Stimulated activated CD4-positive, alpha-beta T cell treated with anti-CD3 and anti-CD28 coated beads, Interleukin-1b, Interleukin-23, amount 100 ng/mL, for 24 hours (primary cell): Measurements from ENCODE around the gene AFF3.
"Not testable (repeated sequence)": the region's sequence is repeated elsewhere in the genome, so short reads cannot be mapped to it uniquely, and the experiment has no call there.

Experiments used
- DNase-seq, 4 experiments: peaks; one replicate each; pipeline ENCODE4 v3.0.0-alpha.2; 2020; ENCODE audit warnings: low read depth in 4 of 4, low spot score in 1 of 4

The AFF3 gene

DNA sequence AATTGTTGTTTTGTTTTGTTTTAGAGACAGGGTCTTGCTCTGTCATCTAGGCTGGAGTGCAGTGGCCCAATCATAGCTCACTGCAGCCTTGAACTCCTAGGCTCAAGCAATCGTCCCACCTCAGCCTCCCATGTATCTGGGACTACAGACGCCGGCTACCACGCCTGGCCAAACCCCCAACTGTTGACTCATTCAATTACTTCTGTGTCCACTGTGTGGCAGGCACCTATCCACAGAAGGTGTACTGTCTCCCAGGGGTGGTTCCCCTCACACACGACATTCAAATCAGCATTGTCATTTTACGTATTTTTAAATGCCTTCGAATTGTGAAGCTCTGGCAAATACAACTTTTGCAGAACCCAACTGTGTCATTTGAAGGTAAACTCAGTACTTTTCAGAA is 464.6 kb downstream of the AFF3 start:
- DNase-seq = no peak

DNA sequence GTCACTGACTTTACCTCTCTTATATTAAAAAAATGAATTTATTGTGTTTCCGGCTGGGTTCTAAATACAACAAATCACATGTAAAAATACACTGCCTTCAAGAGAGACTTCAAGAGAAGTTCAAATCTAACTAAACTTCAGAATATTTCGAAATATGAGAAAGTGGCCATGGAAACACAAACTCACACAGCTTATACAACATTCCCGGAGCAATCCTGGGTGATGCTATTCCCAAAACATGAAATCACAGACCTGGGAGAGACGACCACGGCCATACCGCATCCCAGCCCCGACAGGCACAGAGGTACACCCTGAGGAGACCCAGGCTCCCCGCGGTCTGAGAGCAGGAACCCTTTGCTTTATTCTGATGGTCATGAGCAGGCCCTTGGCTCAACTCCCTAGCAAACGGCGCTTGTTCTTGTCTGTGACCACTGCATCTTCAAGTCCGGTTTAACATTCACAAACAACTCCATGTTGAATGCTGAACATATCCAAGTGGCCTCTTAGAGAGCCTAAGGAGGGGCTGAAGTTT is 467.2 kb downstream of the AFF3 start:
- no peak for DNase-seq

DNA sequence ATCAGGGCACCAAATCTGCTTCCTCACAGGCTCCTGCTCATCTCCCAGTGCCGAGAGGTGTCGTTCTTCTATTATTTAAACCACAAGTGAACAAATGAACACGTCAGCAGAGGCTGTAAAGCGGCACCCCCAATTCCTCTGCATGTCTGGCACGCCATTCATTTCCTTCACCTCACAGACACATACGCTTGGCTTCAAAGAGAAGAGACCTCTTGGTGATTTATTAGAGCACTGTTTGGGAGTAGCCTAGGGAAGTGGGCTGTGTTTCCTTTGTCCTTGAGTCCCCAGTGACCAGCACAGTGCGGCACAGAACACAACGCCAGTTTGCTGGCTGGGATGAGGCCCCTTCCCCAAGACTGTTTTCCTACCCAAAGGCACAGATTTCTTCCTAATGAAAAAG is 468.3 kb downstream of the AFF3 start:
- DNase-seq = no peak

DNA sequence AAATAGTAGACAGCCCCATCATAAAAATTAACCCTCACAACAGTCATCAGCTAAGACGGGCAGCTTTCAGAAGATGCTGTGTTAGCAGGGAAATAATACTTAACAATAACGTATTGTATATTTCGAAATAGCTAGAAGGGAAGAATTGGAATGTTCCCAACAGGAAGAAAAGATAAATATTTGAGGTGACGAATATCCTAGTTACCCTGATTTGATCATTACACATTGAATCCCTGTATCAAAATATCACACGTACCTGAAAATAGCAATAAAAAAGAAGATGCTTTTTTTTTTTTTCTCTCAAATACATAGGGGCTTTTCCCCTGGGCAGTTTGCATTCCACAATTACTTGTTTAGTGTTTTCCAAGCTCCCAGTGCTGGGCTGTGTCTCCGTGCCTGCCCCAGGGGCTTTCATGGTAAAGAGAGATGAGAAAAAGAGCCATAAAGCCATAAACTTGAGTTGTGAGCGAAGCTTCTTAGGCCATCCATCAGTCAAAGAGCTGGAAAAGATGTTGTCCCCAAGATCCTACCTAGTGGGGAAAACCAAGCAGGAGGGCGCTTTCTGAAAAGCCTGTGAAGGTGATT is 469.5 kb downstream of the AFF3 start:
- DNase-seq = no peak

DNA sequence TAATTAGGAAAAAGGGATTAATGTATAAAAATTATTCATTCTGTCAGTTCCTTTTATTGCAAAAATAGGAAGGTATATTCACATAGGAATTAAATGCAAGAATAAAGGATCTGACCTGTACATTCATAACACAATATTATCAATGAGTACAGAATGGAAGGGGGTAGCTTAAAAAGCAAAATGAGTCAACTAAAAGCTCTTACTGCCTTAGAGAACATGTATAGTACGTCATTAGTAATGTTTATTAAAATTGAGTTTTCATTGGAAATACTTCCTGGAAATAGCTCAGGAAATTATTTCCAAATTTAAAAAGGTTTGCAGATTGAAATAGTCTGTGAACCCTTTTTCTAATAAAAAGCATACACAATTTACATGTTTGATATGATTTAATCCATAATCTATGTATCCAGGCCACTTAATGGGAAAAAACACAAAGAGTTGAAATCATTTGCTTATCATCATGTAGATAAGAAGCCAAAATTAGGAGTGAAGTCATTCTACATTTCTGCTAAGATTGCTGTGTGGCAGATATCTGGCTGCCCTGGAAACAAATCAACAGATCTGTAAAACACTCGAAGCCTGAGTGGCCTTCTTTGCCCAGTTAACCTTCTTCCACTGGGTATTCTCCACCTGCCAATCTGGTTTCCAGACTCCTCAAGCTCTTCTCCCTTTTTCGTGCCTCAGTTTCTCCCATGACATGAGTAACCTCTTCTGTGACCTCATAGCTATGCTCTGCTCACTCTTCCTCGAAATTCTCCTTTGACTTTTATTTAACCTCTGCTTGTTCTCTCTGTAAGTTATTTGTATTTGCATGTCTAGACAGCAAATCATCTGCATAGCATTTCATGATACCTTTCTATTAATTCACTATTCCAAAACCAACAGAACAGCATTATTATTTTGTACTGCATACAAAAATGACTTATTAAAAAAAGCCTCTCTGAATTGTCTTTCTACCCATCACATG is 471.3 kb downstream of the AFF3 start:
- DNase-seq = no peak

DNA sequence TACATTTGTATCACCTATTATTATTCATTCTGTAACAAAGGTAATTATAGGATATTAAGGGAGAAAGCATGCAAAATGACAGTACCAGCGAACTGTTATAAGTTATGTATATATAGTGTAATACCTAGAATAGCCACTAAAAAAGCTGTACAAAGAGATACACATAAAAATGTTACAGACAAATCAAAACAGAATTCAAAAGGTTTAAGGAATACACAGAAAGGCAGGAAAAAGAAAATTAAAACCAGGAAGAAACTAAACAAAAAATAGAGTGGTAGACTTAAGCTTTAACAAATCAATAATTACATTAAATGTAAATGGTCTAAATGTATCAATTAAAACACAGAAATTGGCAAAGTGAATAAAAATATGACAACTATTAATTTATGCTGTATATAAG is 476.1 kb downstream of the AFF3 start:
- DNase-seq = no peak

DNA sequence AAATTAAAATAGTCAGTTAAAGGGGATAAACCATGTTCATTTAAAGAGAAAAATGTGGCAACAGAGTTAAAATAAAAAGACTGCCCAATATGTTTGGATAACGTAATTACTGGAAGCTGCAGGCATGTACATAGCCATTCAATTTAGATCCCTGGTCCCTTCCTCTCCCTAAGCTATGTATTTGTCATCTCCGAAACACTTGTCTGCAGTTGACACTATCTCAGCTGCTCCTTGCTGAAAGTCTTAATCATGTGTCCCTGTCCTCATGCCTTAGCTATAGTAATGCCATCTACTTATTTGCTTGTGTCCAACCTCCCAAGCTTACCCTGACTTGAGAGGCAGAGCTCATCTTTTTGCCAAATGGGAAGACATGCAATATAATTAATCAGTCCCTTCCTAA is 478.7 kb downstream of the AFF3 start:
- no peak for DNase-seq

DNA sequence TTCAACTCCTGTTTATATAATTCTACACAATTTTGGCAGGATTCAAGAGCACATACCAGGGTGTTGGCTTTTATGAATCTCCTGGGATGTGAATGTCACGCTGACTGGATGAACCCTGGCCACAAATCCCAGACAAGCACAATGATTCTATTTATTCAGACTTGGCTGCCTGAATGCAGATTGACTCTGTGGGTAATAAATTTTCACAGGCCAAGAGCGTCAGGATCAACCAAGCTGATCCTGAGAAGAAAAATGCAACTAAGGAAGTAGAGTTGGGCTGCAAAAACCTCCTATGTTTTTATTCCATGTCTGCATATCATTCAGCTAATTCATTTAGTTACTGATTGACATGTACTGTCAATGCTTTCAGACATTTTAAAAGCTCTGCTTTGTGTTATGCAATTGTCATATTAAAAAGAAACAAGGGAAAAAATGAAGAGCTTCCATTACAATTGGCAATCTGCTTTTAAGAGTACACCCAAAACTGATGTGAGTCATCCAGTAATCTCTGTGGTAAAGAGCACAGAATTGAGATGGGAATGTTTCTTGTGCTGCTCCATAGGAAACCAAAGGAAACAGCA is 479.5 kb downstream of the AFF3 start:
- DNase-seq = no peak

DNA sequence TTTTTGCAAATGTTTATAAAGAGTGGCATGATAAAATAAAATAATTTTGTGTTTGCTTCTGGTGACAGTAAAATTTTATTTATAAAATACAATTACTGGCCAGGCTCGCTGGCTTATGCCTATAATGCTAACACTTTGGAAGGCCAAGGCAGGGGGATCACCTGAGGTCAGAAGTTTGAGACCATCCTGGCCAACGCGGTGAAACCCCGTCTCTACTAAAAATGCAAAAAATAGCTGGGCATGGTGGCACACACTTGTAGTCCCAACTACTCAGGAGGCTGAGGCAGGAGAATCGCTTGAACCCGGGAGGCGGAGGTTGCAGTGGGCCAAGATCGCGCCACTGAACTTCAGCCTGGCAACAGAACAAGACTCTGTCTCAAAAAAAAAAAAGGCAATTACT is 480.6 kb downstream of the AFF3 start:
- DNase-seq = not testable (repeated sequence)

DNA sequence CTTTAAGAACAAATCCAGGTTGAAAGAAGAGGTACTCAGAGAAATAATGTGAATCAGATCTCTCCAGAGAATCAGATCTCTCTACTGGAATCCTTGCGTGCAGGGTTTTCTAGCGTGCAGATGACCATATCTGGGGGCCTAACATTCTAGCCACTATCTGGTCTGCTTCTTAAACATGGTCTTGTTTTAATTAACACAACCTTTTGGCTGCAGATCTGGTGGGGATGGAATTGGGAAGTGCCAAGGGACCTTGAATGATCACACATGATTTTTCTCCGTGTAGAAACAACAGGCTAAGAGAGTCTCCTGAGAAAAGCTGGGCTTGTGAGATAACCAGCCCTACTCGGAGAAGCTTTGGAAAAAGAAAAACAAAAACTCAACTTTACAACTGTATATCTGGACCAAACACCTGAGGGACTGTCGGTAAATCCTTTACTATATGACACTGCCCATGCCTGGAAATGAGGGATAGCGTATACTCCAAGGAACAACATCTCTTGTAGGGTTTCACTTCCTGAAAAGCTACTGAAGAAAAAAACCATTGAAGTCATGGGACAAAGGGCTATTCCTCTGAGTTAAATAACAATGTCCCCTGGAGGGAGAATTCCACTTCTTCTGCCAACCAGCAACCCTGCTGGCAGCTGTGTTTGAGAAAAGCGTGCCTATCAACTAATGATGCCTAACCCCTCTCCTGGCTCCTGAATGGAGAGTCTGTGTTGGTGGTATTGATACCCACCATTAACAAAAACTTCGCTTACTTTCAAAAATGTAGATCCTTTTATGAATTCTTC is 481.6 kb downstream of the AFF3 start:
- no peak for DNase-seq

DNA sequence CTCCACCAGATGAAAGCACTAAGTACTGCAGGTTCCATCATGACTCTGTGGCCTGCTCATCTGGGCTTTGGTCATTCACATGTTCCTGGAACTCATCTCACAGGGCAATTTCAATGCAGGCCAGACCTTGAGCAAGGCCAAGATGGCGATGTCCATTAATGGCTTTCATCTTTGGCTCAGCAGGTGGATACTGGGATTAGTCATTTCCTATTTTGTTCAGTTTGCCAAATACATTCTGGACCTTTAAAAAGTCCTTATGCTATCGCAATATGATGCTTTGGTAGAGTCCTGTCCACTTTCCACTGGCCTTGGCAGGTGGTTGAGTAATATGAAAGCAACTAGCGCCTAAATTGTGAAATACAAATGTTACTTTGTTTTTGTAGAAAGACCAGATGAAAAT is 482.5 kb downstream of the AFF3 start:
- no peak for DNase-seq

DNA sequence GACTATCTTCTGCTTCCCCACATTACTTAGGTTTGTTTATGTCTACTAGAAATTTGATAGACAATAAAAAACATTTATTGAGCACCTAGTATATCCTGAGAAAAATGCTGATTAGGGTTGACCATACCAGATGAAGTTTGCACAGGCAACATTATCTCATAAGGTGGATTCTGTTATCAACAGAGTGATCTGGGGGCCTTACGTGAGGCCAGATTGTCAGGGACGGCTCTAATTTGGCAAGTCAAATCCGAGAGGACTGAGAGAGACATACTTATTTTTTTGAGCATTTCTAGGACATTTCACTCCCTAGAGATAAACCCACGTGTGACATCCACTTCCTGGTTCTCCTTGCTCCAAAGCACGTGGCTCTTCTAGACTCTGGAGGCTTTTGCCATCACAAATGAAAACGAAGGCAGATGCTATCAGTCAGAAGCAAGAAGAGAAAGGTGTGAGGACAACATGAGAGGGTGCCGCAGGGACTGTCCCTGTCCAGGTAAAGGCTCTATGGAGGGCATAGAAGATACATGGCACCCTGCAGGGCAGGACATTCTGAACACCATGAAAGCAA is 484.6 kb downstream of the AFF3 start:
- no peak for DNase-seq

DNA sequence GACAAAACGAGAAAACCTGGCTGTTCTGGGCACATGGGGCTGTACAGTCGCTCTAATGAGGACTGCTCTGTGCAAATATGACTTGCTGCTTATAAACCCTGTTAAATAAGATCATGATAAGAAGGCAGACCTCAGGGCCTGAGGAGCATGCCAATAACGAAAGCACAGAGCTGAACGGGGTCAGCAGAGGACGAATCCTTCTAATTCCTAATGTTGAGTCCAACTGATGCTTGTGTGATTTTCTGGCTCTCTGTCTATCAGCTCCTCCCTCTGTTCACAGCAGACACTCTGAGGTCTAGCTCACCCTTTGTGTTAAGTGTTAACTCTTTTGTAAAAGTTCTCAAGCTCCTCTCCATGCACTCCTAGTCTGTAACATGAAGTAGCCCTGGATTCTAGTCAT is 485.4 kb downstream of the AFF3 start:
- DNase-seq = no peak

DNA sequence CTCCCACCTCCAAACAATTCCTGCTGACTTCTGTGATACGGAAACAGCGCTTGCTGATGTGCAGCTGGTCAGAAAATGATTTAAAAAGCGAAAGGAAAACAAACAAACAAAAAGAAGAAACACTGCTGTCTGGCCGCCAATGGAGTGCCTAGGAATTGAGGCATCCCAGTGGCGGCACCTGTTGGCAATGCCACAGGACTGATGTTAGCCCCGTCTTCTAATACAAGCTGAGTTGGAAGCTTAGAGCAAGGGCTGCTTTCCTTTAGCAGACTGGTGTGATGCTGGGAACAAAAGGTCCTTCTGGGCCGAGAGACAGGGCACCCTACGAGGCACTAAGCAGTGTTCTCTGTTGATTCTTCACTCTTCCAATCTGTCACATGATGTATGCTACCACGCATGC is 489.0 kb downstream of the AFF3 start:
- DNase-seq = no peak

DNA sequence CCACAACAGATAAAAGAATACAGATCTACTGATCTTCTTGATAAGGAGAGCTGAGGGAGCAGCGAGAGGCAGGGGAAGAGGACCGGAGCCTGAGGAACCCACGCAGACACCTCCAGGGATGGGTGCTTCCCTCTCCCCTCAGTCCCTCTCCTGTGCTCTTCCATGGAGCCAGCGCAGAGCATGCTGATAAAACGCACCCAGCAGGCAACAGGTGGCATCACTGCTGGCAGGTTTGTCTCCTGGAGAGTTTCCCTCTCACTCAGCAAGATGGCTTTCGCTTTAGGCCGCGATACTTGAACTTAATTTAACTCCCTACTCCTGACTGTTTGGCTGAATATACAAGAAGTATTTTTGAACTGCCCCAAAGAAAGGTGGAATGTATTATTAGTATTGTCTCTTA is 489.5 kb downstream of the AFF3 start:
- no peak for DNase-seq

DNA sequence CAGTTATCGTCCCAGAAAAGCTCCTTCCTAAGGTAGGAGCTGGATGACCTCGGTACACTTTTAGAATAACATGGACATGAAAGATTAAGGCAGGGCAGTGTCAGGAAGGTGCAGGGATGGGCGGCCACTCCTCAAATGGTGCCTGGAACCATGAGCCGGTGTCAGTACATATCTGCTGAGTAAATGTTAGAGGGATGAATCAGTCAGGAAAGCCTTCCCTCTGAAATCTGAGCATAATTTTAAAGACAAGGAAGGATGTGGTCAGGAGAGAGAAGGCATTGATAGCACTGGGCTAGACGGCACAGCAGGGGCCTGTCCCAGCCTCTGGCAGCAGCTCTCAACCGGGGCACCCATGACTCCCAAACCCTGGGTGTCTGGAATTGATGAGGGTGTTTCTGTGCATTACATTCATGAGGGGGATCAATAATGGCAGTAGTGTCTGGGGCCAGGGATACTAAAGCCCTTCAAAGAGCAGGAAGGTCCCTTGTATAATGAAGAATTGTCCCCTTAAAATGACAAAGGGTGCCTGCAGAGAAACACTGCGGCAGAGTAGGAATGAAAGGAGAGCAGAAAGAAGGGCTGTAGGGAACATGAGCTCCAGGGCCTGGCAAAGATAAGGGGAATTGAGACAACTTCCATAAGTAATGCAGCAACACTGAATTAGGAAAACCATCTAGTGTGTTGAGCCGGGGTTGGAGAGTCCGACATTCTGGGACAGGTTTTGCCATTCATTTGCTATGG is 490.3 kb downstream of the AFF3 start:
- no peak for DNase-seq

DNA sequence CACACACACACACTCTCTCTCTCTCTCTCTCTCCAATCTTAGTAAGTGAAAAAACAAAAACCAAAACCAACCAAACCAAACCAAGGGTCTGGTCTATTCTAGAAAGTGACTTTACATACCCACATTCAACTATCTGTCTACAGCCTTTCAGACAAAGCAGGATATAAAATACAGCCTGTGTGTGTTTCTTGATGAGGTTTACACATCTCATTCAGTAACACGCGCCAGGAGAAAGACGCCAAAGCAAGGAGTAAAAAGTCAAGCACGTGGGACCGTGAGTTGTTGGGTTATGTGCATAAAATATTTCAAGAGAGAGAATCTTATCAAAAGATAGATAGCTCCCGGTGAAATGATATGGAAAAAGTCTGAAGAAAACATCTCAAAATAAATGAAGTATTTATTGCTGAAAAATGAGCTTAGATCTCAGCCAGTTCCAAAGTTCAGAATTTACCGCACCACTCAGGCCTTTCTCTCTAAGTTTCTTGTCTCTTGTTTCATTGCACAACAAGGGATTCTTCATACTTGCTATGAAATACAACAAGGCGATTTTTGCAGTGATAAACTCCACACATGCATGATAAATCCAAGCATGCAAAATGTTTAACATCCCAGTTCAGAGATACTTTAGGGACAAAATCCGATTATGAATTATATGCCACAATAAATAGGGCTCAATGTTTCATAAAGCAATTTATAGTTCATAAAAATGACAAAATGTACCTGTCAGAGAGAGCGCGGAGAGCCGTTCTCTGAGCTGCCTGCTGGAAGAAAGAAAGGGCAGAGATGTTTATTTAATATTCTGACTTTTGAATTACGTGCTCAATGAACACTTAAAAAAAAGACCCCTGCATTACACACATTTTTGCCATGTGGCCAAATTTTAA is 493.2 kb downstream of the AFF3 start:
- DNase-seq = no peak

DNA sequence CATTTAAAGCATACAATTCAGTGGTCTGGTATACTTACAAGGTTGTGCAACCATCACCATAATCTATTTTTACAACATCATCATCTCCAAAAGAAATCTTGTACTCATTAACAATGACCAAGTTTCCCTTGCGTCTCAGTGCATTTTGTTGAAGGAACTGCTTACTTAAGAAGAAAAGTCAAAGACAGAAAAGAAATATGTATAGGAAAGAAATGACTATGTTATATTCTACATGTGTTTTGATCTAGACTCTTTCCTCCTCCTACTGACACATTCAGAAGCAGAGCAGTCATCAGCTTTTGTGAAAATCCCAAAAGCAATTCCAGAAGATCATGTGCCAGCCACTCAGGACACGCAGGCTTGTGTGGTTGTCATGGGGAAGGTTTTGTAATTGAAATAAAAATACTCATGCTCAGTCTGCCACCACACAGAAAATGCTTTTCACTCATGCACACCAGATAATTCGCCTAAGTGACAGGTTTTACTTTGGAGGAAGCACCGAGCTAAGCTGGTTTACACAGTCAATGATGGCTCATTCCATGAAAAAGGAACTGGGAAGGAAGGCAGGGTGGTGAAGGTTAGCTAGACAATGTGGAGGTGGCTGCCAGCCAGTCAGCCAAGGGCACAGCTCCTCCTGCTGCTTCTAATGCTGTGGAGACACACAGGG is 494.1 kb downstream of the AFF3 start:
- DNase-seq = no peak

DNA sequence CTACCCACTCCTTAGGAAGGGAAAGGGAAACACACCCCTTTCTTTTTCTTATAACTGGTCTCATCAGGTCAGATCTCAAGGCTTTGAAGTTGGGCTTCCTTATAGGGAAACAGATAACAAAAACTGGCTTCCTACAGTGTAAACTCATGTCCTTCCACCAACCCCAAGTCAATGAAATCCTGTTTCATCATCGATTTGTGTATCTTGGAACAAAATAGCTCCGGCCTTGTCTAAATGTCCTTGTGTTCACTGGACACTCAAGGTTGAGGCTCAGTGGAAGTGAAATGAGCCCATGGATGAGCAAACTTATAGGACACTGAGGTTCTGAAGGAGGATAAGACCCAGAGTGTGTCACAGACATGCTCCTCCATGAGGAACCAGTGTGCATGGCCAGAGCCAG is 496.4 kb downstream of the AFF3 start:
- DNase-seq = no peak
